ENCODE results near the gene NRDE2.
A peak's percentile ranks its signal among the peaks of the same experiment; 100 is the strongest.

DNA sequence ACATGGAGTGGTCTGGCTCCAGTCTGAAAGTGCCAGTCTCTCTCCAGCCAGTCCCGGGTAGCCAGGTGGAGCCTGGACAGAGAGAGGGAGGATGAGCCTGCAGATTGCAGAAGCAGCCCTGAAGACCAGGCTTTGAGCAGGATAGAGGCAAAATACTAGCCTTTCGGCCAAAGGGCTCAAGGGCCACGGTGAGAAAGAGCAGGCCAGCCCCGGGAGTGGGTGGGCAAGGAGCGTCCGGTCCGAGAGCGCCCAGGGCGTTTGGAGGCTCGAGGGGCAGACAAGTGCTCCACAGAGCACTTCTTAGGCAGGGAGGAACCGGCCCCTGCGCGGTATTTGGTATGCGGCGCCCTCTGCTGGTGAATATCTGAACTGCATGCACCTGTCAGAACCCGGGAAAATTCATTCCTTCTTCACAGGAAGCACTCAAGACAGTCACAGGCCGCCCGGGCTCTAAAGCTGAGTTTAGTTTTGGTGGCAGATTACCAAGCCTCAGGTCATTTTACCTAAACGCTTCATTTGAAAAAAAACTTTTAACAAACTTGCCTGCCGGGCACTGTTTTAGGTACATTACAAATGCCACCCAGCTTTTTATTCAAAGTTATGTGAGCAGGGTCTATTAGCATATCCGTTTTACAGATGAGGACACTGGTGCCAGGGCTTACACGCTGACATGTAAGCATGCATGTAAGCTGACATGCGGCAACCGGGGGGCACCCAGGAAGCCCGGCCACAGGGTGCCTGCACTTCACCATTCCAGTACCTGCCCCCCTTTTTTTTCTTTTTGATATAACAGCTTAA lies 96.4 kb downstream of the NRDE2 start:
- TF ChIP-seq, protein P1, sequence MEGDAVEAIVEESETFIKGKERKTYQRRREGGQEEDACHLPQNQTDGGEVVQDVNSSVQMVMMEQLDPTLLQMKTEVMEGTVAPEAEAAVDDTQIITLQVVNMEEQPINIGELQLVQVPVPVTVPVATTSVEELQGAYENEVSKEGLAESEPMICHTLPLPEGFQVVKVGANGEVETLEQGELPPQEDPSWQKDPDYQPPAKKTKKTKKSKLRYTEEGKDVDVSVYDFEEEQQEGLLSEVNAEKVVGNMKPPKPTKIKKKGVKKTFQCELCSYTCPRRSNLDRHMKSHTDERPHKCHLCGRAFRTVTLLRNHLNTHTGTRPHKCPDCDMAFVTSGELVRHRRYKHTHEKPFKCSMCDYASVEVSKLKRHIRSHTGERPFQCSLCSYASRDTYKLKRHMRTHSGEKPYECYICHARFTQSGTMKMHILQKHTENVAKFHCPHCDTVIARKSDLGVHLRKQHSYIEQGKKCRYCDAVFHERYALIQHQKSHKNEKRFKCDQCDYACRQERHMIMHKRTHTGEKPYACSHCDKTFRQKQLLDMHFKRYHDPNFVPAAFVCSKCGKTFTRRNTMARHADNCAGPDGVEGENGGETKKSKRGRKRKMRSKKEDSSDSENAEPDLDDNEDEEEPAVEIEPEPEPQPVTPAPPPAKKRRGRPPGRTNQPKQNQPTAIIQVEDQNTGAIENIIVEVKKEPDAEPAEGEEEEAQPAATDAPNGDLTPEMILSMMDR (IDR thresholded peaks at IDR 0.05; ENCODE audit: low read depth, low read length, missing input control), result peak; percentile 96
- TF ChIP-seq SP1 (IDR thresholded peaks at IDR 0.05), result no peak
- TF ChIP-seq, protein P2, sequence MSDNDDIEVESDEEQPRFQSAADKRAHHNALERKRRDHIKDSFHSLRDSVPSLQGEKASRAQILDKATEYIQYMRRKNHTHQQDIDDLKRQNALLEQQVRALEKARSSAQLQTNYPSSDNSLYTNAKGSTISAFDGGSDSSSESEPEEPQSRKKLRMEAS (IDR thresholded peaks at IDR 0.05), result no peak
- TF ChIP-seq, protein P3, sequence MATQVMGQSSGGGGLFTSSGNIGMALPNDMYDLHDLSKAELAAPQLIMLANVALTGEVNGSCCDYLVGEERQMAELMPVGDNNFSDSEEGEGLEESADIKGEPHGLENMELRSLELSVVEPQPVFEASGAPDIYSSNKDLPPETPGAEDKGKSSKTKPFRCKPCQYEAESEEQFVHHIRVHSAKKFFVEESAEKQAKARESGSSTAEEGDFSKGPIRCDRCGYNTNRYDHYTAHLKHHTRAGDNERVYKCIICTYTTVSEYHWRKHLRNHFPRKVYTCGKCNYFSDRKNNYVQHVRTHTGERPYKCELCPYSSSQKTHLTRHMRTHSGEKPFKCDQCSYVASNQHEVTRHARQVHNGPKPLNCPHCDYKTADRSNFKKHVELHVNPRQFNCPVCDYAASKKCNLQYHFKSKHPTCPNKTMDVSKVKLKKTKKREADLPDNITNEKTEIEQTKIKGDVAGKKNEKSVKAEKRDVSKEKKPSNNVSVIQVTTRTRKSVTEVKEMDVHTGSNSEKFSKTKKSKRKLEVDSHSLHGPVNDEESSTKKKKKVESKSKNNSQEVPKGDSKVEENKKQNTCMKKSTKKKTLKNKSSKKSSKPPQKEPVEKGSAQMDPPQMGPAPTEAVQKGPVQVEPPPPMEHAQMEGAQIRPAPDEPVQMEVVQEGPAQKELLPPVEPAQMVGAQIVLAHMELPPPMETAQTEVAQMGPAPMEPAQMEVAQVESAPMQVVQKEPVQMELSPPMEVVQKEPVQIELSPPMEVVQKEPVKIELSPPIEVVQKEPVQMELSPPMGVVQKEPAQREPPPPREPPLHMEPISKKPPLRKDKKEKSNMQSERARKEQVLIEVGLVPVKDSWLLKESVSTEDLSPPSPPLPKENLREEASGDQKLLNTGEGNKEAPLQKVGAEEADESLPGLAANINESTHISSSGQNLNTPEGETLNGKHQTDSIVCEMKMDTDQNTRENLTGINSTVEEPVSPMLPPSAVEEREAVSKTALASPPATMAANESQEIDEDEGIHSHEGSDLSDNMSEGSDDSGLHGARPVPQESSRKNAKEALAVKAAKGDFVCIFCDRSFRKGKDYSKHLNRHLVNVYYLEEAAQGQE (IDR thresholded peaks at IDR 0.05), result no peak
- no peak for TF ChIP-seq JUND (IDR thresholded peaks at IDR 0.05)
- TF ChIP-seq YY1 (IDR thresholded peaks at IDR 0.05), result no peak
- no peak for TF ChIP-seq RXRA (IDR thresholded peaks at IDR 0.05)
- TF ChIP-seq ZBTB33 (IDR thresholded peaks at IDR 0.05), result no peak
